GM12865 (cell line): ENCODE results near the gene PLAC1.
A peak's percentile ranks its signal among the peaks of the same experiment; 100 is the strongest.

Experiments used
- DNase-seq: peaks from one replicate; pipeline ENCODE4 v3.0.0; 2010; ENCODE audit warnings: low read depth
- H3K4me3 ChIP-seq: 2 replicates; pipeline ENCODE4 v1.5.1; 2011; ENCODE audit warnings: mild to moderate bottlenecking, low read depth, low read length, control low read depth
- TF ChIP-seq, protein P1 (sequence below): IDR thresholded peaks from 2 replicates; pipeline ENCODE4 v1.5.1; 2011; ENCODE audit warnings: low read length, control low read depth, low read depth, inconsistent platforms; ENCODE audit not compliant: insufficient read depth; ENCODE audit errors: missing control alignments

The PLAC1 gene

DNA sequence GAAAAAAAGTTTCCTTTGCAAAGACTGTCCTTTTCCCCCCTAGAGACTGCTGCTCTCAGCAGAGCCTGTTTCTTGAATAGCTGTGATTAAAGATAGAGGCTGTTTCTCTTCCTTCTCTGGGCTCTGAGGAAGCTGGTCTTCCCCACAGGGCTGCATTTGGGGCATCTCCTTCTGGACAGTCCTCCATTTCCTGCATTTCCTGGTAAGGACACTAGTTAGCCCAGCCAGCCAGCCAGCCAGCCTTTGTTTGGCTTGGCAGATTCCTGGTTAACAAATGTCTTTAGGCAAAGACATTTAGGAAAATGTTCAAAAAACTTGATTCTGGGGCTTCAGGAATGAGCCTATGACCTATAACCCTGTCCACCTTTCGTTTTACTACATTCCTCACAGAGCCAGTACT lies 34.0 kb upstream of the PLAC1 start:
- DNase-seq: no peak
- H3K4me3 ChIP-seq: no peak overlapping the region
- TF ChIP-seq, protein P1, sequence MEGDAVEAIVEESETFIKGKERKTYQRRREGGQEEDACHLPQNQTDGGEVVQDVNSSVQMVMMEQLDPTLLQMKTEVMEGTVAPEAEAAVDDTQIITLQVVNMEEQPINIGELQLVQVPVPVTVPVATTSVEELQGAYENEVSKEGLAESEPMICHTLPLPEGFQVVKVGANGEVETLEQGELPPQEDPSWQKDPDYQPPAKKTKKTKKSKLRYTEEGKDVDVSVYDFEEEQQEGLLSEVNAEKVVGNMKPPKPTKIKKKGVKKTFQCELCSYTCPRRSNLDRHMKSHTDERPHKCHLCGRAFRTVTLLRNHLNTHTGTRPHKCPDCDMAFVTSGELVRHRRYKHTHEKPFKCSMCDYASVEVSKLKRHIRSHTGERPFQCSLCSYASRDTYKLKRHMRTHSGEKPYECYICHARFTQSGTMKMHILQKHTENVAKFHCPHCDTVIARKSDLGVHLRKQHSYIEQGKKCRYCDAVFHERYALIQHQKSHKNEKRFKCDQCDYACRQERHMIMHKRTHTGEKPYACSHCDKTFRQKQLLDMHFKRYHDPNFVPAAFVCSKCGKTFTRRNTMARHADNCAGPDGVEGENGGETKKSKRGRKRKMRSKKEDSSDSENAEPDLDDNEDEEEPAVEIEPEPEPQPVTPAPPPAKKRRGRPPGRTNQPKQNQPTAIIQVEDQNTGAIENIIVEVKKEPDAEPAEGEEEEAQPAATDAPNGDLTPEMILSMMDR: no peak

DNA sequence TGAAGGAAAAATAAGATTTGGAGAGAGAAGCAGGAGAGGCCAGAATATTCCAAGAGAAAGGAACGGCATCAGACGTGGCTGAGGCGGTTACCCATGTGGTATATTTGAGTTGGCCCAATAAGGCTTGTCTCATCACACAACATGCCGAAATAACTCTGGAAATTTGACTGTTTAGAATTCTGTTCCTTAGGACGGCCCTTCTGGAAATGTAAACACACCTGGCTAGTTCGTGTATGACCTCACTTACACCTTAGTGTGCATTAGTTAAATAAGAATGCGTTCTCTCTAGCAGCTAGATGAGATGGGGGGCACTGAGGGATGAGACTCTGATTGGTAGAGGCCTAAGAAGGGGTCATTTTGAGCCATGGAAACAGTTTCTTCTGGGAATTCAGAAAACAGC lies 33.2 kb upstream of the PLAC1 start:
- no peak overlapping the region for H3K4me3 ChIP-seq
- no peak for DNase-seq
- TF ChIP-seq, protein P1: no peak

DNA sequence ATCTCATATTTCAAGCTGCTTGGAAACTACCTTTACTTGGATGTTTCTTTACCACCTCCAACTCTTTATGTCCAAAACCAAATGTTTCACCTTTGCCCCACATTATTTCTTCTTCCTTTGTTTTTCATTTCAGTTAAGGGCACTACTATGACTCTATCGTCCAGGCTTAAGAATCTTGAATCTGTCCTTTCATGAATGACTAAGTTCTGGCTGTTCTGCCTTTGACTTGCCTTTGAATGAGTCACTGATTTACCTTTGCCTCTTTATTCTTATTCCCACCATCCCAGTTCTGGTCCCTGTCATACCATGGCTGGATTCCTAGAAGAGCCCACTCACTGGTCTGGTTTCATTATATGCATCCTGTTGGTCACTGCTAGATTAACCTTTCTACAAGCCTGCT lies 30.6 kb upstream of the PLAC1 start:
- TF ChIP-seq, protein P1: no peak
- no peak overlapping the region for H3K4me3 ChIP-seq
- no peak for DNase-seq

DNA sequence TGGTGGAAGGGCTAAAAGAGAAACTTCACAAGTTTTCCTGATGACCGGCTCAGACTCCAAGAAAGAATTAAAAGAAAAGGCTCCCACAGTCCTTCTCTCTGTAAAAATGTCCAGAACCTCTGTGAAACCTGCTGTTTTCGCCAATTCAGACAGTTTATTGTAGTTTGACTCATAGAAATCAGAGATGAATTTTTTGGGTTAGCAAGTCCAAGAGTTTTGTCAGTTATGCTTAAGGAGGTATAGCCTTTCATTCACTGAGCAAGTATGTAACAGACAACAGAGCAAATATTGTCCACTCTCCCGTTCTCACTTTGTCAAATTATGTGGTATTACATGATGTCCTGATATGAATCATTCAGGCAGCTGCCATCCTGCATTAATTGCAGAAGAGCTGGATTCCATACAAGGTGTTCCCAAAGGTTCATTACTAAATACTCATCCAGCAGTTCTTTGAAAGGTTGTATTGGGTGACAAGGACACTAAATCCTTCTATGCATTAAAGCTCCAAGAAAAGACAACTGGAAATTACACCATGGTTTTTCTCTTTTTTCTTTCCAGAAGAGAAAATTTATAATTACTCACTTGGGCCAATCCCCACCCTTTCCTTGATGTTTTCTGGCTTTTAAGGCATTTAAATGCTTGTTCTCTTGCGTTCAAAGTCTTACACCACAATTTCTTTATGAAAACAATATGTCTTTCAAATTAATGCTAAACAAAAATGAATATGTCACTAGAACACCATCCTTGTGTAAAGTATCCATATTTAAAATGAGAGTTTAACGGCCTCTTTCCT lies 30.0 kb upstream of the PLAC1 start:
- TF ChIP-seq, protein P1: no peak
- DNase-seq: no peak
- no peak overlapping the region for H3K4me3 ChIP-seq

DNA sequence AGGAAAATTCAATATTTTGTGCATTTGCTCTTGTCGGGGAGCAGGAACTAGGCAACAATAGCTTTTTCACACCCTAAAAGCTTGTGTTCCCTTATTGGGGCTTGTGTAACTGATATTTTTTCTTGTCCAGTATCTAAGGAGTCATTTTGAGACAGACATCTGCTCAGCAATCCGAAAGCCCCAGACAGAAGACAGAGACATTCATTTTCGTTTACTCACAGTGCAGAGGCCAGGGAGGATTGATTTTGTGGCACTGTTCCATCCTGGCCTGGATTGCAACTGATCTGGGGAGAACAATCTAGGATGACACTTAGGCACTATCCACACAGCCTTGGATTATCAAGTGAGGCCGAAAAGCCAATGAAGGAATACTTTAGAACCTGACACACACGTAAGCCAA lies 27.4 kb upstream of the PLAC1 start:
- TF ChIP-seq, protein P1: no peak
- peak; percentile 23 for DNase-seq
- no peak overlapping the region for H3K4me3 ChIP-seq

DNA sequence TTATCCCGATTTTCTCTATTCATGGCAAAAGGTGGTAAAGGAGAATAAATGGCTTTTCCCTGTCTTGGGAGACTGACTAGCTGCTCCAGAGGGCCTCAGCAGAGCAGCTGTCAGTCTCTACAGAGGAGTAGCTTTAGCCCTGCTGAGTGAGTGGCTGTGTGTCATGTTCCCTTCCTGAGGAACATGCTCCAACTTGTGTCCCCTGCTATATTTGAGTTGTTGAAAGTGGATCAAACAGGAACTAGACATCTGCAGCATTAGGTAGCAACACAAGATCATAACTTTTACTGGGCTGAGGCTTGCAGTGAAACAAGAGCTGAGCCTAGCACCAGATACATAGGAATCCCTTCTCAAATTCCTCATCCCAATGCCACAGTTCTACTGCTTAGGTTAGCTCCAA lies 26.7 kb upstream of the PLAC1 start:
- H3K4me3 ChIP-seq: no peak overlapping the region
- no peak for DNase-seq
- TF ChIP-seq, protein P1: no peak
